ENCODE data around the gene PARN. TPM values are rescaled to one million over a fixed set of nuclear protein-coding genes. Genes with fewer than 3 reads are reported as not detected.
A peak's percentile ranks its signal among the peaks of the same experiment; 100 is the strongest.
"Not testable (repeated sequence)": the region's sequence is repeated elsewhere in the genome, so short reads cannot be mapped to it uniquely, and the experiment has no call there.

Gene PARN
- total RNA-seq, 5 donors from 2014 or later (not counting 1 experiment from before 2014, with no cell fraction given): 34.4 to 42.7 (median 38.4) TPM

DNA sequence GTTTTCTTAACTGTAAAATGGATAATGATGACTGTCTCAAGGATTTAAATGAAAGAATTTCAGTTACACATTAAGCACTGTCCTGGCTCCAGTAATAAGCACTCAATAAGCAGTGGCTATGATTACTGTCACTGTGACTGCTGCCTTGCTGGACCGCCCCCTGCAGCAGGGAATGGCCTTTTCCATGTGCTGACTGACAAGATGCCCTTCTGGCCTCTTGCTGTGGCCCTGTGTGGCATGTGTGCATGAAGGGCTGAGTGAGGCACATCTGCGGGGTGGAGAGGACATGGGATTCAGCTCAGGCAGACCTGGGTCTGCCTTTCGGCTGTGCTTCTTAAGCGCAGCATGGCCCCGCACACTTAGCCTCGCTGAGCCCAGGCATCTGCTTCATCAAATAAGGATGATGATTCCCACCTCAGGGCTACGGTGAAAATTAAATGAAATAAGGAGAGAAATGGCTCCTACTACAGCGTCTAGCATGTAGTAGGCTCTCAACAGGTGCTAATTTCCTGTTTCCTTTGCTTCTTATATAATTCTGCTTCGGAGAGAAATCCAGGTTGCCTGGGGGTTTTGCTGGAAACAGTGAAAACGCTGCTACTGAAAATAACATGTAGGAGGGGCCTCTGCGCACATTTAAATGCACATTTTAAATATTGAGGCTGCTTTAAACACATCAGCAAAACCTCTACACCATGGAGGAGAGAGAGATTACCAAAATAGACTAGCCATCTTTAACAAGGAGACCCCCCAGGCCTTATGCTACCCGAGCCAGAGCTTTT lies 183.9 kb downstream of the PARN start:
- H3K27ac Mint-ChIP-seq: no peak overlapping the region
- 100% methylated on average over 4 of the region's 12 CpGs for WGBS (ENCODE audit: insufficient coverage)
- DNase-seq (no peak), ATAC-seq (replicated peaks in 1 of 4) (no peak)
- Histone ChIP-seq H3K27ac (ENCODE audit: low read length) (no peak overlapping the region), H3K9me3 (no peaks in the 10 kb centered on the region), H3K36me3 (ENCODE audit: control insufficient read depth in 2 of 2, extremely low read depth in 1 of 2, insufficient read depth in 1 of 2, low read length in 1 of 2) (peaks cover 0 to 19% of the 10 kb centered on the region in 2 donors), H3K4me1 (ENCODE audit: control insufficient read depth in 1 of 2, extremely low read depth in 1 of 2, insufficient read depth in 2 of 2, low read length in 2 of 2) (no peaks in the 10 kb centered on the region), H3K4me3 (ENCODE audit: control insufficient read depth in 1 of 2, extremely low read depth in 1 of 2, low read length in 1 of 2) (no peak overlapping the region), H3K27me3 (replicated peaks in 1 of 2; ENCODE audit: control insufficient read depth in 2 of 2, extremely low read depth in 1 of 2, insufficient read depth in 2 of 2, low read length in 1 of 2) (no peaks in the 10 kb centered on the region)
- no peaks in the 10 kb centered on the region for H3K9me3 Mint-ChIP-seq
- H3K4me3 Mint-ChIP-seq: no peak overlapping the region
- H3K27me3 Mint-ChIP-seq: no peaks in the 10 kb centered on the region
- ChIA-PET POLR2A (interaction anchor here in 1 of 2 donors (0.6 kb wide), 1 partner anchor 1092 kb away, joined by 4 read pairs; no protein-coding TSS in a partner anchor), CTCF (no interaction called here)
- H3K4me1 Mint-ChIP-seq: no peaks in the 10 kb centered on the region
- H3K36me3 Mint-ChIP-seq: peaks cover 25% of the 10 kb centered on the region

DNA sequence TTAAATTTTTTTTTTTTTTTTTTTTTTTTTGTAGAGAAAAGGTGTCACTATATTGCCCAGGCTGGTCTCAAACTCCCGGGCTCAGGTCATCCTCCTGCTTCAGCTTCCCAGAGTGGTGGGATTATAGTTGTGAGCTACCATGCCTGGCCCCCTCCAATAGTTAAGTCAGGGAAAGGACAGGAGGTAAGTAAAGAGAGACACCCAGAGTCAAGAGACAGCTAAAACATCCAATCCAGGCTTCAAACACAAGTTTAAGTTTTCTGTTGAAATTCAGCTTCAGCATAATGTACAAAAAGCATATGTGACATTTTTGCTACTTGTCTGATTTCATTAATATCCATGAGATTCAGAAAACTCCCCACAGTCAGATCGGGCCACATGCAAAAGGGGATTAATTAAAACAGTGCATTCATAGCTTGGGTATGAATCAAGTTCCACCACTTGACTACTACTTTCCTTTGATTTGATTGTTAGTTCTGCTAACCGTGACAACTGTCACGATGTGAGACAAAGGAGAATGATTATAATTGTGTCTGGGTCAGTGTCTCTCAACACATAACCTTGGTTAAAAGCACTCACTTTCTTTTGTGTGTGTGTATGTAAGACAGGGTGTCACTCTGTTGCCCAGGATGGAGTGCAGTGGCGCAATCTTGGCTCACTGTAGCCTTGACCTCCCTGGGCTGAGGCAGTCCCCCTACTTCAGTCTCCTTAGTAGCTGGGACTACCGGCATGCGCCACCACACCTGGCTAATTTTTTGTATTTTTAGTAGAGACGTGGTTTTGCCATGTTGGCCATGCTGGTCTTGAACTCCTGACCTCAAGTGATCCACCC lies 184.9 kb downstream of the PARN start:
- CTCF ChIA-PET: no interaction called here
- POLR2A ChIA-PET: no interaction called here
- peaks cover 25% of the 10 kb centered on the region for H3K36me3 Mint-ChIP-seq
- H3K4me1 ChIP-seq (ENCODE audit: control insufficient read depth in 1 of 2, extremely low read depth in 1 of 2, insufficient read depth in 2 of 2, low read length in 2 of 2): no peaks in the 10 kb centered on the region
- H3K9me3 ChIP-seq: no peaks in the 10 kb centered on the region
- no peak overlapping the region for H3K4me3 ChIP-seq (ENCODE audit: control insufficient read depth in 1 of 2, extremely low read depth in 1 of 2, low read length in 1 of 2)
- no peak for ATAC-seq (replicated peaks in 1 of 4)
- H3K27ac Mint-ChIP-seq: no peak overlapping the region
- no peak overlapping the region for H3K27ac ChIP-seq (ENCODE audit: low read length)
- H3K27me3 ChIP-seq (replicated peaks in 1 of 2; ENCODE audit: control insufficient read depth in 2 of 2, extremely low read depth in 1 of 2, insufficient read depth in 2 of 2, low read length in 1 of 2): no peaks in the 10 kb centered on the region
- no peaks in the 10 kb centered on the region for H3K4me1 Mint-ChIP-seq
- H3K4me3 Mint-ChIP-seq: no peak overlapping the region
- peaks cover 0 to 19% of the 10 kb centered on the region in 2 donors for H3K36me3 ChIP-seq (ENCODE audit: control insufficient read depth in 2 of 2, extremely low read depth in 1 of 2, insufficient read depth in 1 of 2, low read length in 1 of 2)
- H3K9me3 Mint-ChIP-seq: no peaks in the 10 kb centered on the region
- H3K27me3 Mint-ChIP-seq: no peaks in the 10 kb centered on the region
- WGBS (ENCODE audit: insufficient coverage): 96% methylated on average over 4 of the region's 8 CpGs
- no peak for DNase-seq

DNA sequence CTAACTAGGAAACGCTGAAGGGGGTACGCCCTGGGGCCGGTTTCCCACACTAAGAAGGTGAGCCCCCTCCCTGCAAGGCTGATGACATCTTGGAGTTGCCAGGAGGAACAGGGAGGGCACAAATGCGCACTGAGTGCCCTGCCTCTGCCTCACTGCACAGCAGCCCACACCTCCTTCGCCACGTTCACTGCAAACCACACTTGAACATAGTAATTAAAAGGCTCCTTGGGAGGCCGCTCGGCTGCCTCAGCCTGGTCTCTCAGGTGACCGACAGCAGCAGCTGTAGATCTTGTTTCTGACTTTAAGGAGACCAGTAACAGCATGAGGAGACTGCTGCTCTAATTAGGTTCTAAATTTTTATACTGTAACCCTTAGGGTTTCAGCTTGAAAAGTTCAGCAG lies 188.5 kb downstream of the PARN start:
- DNase-seq; H3K9me3 ChIP-seq; H3K9me3 Mint-ChIP-seq; H3K27me3 ChIP-seq (replicated peaks in 1 of 2; ENCODE audit: control insufficient read depth in 2 of 2, extremely low read depth in 1 of 2, insufficient read depth in 2 of 2, low read length in 1 of 2); H3K4me1 ChIP-seq (ENCODE audit: control insufficient read depth in 1 of 2, extremely low read depth in 1 of 2, insufficient read depth in 2 of 2, low read length in 2 of 2); POLR2A ChIA-PET; H3K27ac ChIP-seq (ENCODE audit: low read length); ATAC-seq (replicated peaks in 1 of 4); CTCF ChIA-PET; H3K4me3 Mint-ChIP-seq; H3K4me3 ChIP-seq (ENCODE audit: control insufficient read depth in 1 of 2, extremely low read depth in 1 of 2, low read length in 1 of 2); H3K27ac Mint-ChIP-seq; H3K27me3 Mint-ChIP-seq: not testable (repeated sequence)
- Mint-ChIP-seq H3K4me1 (peaks cover 19 to 21% (median 20%) of the 10 kb centered on the region in 3 donors), H3K36me3 (peaks cover 29% of the 10 kb centered on the region)
- WGBS (ENCODE audit: insufficient coverage): 100% methylated on average over 4 of the region's 9 CpGs
- peaks cover 0 to 15% of the 10 kb centered on the region in 2 donors for H3K36me3 ChIP-seq (ENCODE audit: control insufficient read depth in 2 of 2, extremely low read depth in 1 of 2, insufficient read depth in 1 of 2, low read length in 1 of 2)

DNA sequence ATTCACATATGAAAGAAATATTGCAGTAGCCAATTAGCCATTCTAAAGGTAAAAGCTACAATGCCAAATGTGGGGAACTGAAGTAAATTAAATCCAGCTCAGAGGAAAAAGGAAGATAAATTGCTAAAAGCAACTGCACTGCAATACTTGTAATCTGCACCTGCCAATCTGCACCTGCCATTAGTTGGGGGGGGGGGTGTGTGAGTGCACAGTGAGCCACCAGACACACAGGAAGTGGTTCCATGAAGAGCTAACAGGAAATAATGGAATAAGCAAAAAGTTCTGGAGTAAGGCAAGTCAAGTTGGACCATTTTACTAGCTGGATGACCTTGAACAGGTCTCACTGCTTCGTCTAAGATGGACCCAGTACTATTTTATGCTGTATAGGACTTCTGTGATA lies 191.8 kb downstream of the PARN start:
- WGBS (ENCODE audit: insufficient coverage): 100% methylated on average over 1 of the region's 1 CpG
- Mint-ChIP-seq H3K36me3 (peaks cover 35% of the 10 kb centered on the region), H3K27me3 (no peaks in the 10 kb centered on the region), H3K9me3 (no peaks in the 10 kb centered on the region), H3K4me1 (peaks cover 37 to 40% (median 37%) of the 10 kb centered on the region in 3 donors), H3K4me3 (no peak overlapping the region), H3K27ac (peak overlapping the region; percentile 67 to 85)
- Histone ChIP-seq H3K9me3 (no peaks in the 10 kb centered on the region), H3K4me1 (ENCODE audit: control insufficient read depth in 1 of 2, extremely low read depth in 1 of 2, insufficient read depth in 2 of 2, low read length in 2 of 2) (peaks cover 11 to 27% of the 10 kb centered on the region in 2 experiments), H3K27ac (ENCODE audit: low read length) (no peak overlapping the region), H3K27me3 (replicated peaks in 1 of 2; ENCODE audit: control insufficient read depth in 2 of 2, extremely low read depth in 1 of 2, insufficient read depth in 2 of 2, low read length in 1 of 2) (no peaks in the 10 kb centered on the region), H3K4me3 (ENCODE audit: control insufficient read depth in 1 of 2, extremely low read depth in 1 of 2, low read length in 1 of 2) (no peak overlapping the region), H3K36me3 (ENCODE audit: control insufficient read depth in 2 of 2, extremely low read depth in 1 of 2, insufficient read depth in 1 of 2, low read length in 1 of 2) (peaks cover 0 to 2% of the 10 kb centered on the region in 2 donors)
- no peak for ATAC-seq (replicated peaks in 1 of 4)
- ChIA-PET POLR2A (no interaction called here), CTCF (no interaction called here)
- no peak for DNase-seq

DNA sequence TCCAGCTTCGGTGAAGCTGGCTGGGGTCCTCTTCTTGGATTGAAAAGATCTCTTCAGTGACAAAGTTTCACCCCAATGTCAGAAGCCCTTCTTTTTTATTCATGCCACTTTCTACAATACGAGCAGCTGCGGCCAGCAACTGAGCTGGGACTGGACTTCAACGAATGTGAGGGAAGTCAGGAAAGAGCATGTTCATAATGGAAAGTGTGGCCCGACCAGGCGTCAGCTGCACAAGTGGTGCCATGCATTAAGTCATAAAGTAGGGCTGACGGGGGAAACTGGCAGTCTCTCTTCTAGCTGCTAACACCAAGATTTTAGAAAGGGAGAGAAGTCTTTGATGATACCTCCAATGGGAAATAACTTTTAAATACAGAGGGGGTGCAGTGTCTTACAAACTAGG lies 192.6 kb downstream of the PARN start:
- no peak overlapping the region for H3K4me3 ChIP-seq (ENCODE audit: control insufficient read depth in 1 of 2, extremely low read depth in 1 of 2, low read length in 1 of 2)
- POLR2A ChIA-PET: no interaction called here
- no peaks in the 10 kb centered on the region for H3K9me3 Mint-ChIP-seq
- peak overlapping the region; percentile 28 to 85 for H3K27ac Mint-ChIP-seq
- no peaks in the 10 kb centered on the region for H3K9me3 ChIP-seq
- H3K27ac ChIP-seq (ENCODE audit: low read length): no peak overlapping the region
- WGBS (ENCODE audit: insufficient coverage): 100% methylated on average over 1 of the region's 7 CpGs
- H3K36me3 Mint-ChIP-seq: peaks cover 37% of the 10 kb centered on the region
- ATAC-seq (replicated peaks in 1 of 4) (no peak), DNase-seq (no peak)
- CTCF ChIA-PET: no interaction called here
- peaks cover 0 to 5% of the 10 kb centered on the region in 2 donors for H3K36me3 ChIP-seq (ENCODE audit: control insufficient read depth in 2 of 2, extremely low read depth in 1 of 2, insufficient read depth in 1 of 2, low read length in 1 of 2)
- H3K4me3 Mint-ChIP-seq: peak overlapping the region in 1 of 3 donors; percentile 71
- H3K4me1 ChIP-seq (ENCODE audit: control insufficient read depth in 1 of 2, extremely low read depth in 1 of 2, insufficient read depth in 2 of 2, low read length in 2 of 2): peaks cover 11 to 27% of the 10 kb centered on the region in 2 experiments
- no peaks in the 10 kb centered on the region for H3K27me3 Mint-ChIP-seq
- no peaks in the 10 kb centered on the region for H3K27me3 ChIP-seq (replicated peaks in 1 of 2; ENCODE audit: control insufficient read depth in 2 of 2, extremely low read depth in 1 of 2, insufficient read depth in 2 of 2, low read length in 1 of 2)
- H3K4me1 Mint-ChIP-seq: peaks cover 37 to 40% (median 37%) of the 10 kb centered on the region in 3 donors

DNA sequence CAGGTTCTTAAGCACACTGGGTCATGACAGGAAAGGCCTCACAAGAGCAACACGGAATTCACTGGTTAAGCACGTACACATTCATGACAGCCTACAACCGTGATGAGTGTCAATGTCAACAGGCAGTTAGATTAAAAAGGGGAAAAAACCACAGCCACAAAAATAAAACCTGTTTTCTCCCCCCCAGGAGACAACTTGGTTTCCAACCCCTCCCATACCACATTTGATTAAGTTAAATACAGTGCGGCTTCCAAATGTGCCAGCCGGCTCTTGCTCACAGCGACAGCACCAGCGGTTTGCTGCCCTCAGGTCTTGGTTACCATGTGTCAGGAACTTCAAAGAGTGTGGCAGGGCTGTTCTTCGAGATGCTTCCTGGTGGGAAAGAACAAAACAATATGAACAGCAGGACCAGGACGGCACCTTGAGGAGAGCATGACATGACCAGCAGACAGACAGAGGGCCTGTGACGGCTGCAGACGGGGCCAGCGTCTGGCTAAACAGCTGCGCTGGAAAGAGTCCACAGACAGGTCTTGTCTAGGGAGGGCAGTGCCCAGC lies 193.6 kb downstream of the PARN start:
- peak in 26 of 35 experiments; percentile 0 to 46 (median 11) for DNase-seq
- Mint-ChIP-seq H3K4me1 (peaks cover 37 to 40% (median 37%) of the 10 kb centered on the region in 3 donors), H3K36me3 (peaks cover 39% of the 10 kb centered on the region), H3K9me3 (no peaks in the 10 kb centered on the region), H3K4me3 (peak overlapping the region; percentile 37 to 71 (median 55)), H3K27me3 (no peaks in the 10 kb centered on the region), H3K27ac (peak overlapping the region; percentile 82 to 85)
- peaks cover 0 to 3% of the 10 kb centered on the region in 2 donors for H3K36me3 ChIP-seq (ENCODE audit: control insufficient read depth in 2 of 2, extremely low read depth in 1 of 2, insufficient read depth in 1 of 2, low read length in 1 of 2)
- no peak overlapping the region for H3K27ac ChIP-seq (ENCODE audit: low read length)
- ATAC-seq (replicated peaks in 1 of 4): peak; percentile 52 to 85 (median 74)
- 53% methylated on average over 7 of the region's 13 CpGs for WGBS (ENCODE audit: insufficient coverage)
- no peak overlapping the region for H3K4me3 ChIP-seq (ENCODE audit: control insufficient read depth in 1 of 2, extremely low read depth in 1 of 2, low read length in 1 of 2)
- H3K9me3 ChIP-seq: no peaks in the 10 kb centered on the region
- no peaks in the 10 kb centered on the region for H3K27me3 ChIP-seq (replicated peaks in 1 of 2; ENCODE audit: control insufficient read depth in 2 of 2, extremely low read depth in 1 of 2, insufficient read depth in 2 of 2, low read length in 1 of 2)
- CTCF ChIA-PET: no interaction called here
- peaks cover 11 to 27% of the 10 kb centered on the region in 2 experiments for H3K4me1 ChIP-seq (ENCODE audit: control insufficient read depth in 1 of 2, extremely low read depth in 1 of 2, insufficient read depth in 2 of 2, low read length in 2 of 2)
- POLR2A ChIA-PET: no interaction called here

Data from T-cell (primary cell).